GM19025 (cell line): ENCODE results near the gene COL5A3.
"Not testable (repeated sequence)": the region's sequence is repeated elsewhere in the genome, so short reads cannot be mapped to it uniquely, and the experiment has no call there.

ENCODE experiments used
- ATAC-seq: cut with Tn5 transposase; IDR thresholded peaks from one replicate; pipeline ENCODE4 v1.9.1; 2021; ENCODE audit warnings: mild to moderate bottlenecking, low read depth, moderate library complexity; ENCODE audit not compliant: unreplicated experiment

The COL5A3 gene

DNA sequence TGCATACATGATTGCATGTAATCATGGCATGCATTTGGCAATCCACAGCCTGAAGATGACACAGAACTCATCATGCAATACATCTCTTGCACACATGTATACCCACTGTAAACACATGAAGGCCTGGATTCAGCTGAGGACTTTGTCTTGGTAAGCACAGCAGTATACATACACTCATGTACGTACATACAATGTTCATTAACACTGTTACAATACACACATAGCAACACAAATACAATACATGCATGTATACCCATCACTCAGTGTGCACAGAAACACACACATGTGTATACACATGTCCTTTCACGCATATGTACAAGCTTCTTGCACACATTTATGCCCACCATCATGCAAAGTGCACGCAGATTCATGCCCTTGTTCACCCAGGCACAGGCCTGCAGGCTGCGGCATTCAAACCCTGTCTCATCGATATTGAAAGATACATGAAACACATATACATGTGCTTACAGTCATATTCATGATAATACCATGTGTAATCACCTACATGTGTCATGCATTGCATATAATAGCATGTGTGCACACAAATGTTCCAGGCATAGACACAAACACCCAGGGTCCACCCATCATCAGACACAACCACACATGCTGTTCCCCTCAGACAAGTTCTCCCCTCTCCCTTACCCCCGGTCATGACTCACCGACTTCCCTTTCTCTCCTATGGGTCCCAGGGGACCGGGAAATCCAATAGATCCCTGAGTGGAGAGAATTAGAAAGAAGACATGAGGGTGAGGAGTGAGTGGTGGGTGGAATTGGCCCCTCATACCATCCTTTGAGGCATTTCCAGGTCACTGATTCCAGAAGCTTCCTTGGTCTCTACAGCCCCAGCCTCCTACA is 28.7 kb downstream of the COL5A3 start:
- ATAC-seq = no peak

GRCh38 chr19:9972103-9972502 is 38.2 kb downstream of the COL5A3 start:
- no peak for ATAC-seq

GRCh38 chr19:9971166-9971897 is 39.0 kb downstream of the COL5A3 start:
- ATAC-seq = no peak

DNA sequence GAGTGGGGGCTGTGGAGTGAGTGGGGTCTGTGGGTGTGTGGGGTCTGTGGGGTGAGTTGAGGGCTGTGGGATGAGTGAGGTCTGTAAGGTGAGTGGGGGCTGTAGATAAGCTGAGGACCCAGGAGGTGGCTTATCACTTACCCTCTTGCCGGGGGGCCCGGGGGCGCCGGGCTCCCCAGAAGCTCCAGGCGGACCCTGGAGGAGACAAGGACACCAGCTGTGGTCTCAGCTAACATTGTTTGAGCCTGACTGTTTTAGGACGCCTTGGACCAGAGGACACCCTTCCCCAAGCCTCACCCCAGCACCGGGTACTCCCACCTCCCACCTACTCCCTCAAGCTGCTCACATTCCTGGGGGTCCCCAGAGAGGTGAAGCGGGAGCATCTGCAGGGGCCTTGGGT is 39.8 kb downstream of the COL5A3 start:
- ATAC-seq = no peak

- ATAC-seq = no peak
Measured at GRCh38 chr19:9969688-9969975, 40.7 kb downstream of the COL5A3 start.

DNA sequence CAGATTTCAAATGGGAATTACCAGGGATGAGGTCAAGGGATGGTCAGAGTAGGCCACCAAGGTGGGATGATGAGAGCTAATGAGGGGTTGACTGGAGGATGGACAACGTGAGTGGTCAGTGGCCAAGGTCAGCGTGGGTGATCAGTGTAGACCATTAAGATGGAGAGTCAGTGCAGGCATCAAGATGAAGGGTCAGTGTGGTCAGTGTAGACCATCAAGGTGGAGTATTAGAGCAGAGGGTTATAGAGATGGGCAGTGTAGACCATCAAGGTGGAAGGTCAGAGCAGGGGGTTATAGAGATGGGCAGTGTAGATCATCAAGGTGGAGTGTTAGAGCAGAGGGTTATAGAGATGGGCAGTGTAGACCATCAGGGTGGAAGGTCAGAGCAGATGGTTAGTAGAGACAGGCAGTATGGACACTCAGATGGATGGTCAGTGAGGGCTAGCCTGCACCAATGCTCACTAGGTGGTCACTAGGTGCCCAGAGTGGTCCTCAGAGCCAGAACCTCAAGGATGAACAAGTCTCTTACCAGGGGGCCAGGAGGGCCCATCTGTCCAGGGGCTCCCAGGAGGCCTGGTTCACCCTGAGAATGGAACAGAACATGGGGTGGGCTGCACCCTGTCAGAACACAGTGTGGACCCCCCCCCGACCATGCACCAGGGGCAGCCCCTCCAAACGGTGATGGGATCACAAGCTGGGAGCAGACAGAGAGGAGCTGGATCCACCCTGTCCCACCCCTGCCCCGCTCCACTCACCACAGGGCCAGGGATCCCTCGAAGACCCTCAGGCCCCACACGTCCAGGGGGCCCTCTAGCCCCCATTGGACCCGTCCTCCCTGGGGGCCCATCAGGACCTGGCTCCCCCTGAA is 41.2 kb downstream of the COL5A3 start:
- no peak for ATAC-seq

GRCh38 chr19:9967326-9967725 is 43.0 kb downstream of the COL5A3 start:
- ATAC-seq = no peak

GRCh38 chr19:9966448-9966847 is 43.9 kb downstream of the COL5A3 start:
- no peak for ATAC-seq

DNA sequence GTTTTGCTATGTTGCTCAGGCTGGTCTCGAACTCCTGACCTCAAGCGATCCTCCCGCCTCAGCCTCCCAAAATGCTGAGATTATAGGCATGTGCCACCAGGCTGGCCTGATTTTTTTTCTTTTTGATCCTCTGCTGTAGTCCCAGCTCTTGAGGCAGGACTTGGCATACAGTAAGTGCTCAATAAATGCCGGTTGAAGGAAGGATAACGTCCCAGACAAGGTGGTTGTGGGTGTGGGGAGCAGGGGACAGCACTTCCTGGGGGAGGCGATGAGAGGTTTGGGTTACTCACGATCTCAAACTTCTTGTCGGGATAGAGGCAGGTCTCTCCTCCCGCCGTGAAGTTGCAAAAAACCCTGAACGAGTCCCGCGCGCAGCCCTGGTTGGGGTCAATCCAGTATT is 44.3 kb downstream of the COL5A3 start:
- ATAC-seq = no peak

GRCh38 chr19:9962623-9963290 is 47.5 kb downstream of the COL5A3 start:
- no peak for ATAC-seq

DNA sequence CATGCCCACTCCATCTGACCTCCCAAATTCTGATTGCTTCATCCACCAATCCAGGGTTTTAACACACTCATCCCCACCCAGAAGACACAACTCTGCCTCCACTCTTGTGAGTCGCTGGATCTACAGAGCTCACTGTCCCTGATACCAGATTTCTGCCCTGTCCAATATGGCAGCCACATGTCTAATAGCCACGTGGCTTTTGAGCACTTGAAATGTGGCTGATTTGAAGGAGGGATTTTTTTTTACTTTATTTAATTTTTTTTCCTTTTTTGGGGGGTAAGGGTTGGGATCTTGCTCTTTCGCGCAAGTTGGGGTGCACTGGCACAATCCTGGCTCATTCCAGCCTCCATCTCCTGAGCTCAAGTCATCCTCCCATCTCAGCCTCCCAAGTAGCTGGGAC is 49.2 kb downstream of the COL5A3 start:
- ATAC-seq = no peak

GRCh38 chr19:9958379-9958821 is 51.9 kb downstream of the COL5A3 start:
- no peak for ATAC-seq

DNA sequence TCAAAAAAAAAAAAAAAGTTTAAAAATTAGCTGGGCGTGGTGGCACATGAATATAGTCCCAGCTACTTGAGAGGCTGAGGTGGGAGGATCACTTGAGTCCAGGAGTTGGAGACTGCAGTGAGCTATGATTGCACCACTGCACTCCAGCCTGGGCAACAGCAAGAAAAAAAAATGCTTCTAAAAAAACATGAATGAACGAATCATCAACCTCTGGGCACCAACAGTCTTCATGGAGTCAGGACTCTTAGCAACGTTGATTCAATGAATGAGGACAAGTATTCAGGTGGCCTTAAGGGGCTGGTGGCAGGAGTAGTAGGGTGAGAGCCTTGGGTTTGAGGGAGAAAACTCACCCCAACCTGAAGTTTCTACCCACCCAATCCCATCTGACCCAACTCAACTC is 53.3 kb downstream of the COL5A3 start:
- ATAC-seq = no peak

GRCh38 chr19:9953802-9954542 is 56.3 kb downstream of the COL5A3 start:
- no peak for ATAC-seq

DNA sequence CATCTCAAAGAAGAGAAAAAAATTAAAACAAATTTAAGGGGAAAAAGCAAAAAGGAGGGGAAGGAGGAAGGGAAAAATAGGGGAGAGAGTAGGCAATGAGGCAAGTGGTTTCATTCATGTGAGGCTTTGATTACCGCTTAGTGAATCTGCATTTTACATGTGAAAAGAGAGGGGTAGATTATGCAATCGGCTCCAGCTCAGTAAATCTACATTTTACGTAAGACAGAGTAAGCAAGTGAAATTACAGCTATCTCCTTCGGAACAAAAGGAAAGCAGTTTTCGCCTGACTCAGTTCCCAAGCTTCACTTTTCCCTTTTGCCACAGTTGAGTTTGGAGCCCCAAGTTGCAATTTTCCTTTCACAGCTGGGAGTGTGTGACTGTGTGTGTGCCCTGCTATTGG is 58.0 kb downstream of the COL5A3 start:
- no peak for ATAC-seq

- no peak for ATAC-seq
Measured at GRCh38 chr19:9947441-9947840, 62.9 kb downstream of the COL5A3 start.

DNA sequence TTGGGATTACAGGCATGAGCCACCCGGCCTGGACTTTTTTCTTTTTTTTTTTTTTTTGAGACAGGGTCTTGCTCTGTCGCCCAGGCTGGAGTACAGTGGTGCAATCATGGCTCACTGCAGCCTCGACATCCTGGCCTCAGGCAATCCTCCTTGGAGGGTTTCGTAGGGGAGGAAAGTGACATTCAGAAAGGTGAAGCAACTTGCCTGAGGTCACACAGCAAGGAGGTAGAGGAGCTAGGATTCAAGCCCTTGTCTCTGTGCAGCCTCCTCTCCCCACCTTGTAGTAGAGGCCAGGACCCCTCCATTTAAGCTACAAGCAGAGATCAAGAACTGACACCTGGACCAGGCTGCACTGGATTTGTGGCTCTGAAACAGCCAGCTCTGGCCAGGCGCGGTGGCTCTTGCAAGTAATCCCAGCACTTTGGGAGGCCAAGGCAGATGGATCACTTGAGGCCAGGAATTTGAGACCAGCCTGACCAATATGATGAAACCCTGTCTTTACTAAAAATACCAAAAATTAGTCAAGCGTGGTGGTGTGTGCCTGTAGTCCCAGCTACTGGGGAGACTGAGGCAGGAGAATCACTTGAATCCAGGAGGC is 63.7 kb downstream of the COL5A3 start:
- ATAC-seq = not testable (repeated sequence)

GRCh38 chr19:9945319-9945966 is 64.9 kb downstream of the COL5A3 start:
- no peak for ATAC-seq

DNA sequence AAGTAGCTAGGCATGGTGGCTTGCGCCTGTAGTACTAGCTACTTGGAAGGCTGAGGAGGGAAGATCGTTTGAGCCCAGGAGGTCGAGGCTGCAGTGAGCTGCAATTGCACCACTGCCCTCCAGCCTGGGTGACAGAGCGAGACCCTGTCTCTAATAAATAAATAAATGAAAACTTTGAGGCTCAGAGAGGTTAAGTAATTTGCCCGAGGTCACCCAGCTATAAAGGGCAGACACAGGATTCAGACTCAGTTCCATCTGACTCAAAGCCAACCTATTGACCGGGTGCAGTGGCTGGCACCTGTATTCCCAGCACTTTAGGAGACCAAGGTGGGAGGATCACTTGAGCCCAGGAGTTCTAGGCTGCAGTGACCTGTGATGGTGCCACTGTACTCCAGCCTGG is 66.6 kb downstream of the COL5A3 start:
- no peak for ATAC-seq
